Right cardiac atrium (tissue), 5 donors: ENCODE measurements around the gene CCNC. TPM values are rescaled to one million over a fixed set of nuclear protein-coding genes. Genes with fewer than 3 reads are reported as not detected.

Source experiments
- ATAC-seq, 2 donors: fragments of 200-7000 bp; cut with Tn5 transposase; one replicate each; pipeline versions ENCODE4 v1.8.0 to v1.9.1; 2020; ENCODE audit warnings: moderate library complexity in 2 of 2, mild to moderate bottlenecking in 1 of 2
- DNase-seq, 3 donors: peaks; one replicate each; pipeline ENCODE4 v3.0.0-alpha.2; 2020
- H3K27ac ChIP-seq: one replicate; pipeline ENCODE4 v1.5.1; 2013; ENCODE audit warnings: mild to moderate bottlenecking, low read length, control low read depth, moderate library complexity
- H3K27me3 ChIP-seq: one replicate; pipeline ENCODE4 v1.6.1; 2013; ENCODE audit not compliant: control insufficient read depth, insufficient read depth
- H3K4me1 ChIP-seq: one replicate; pipeline ENCODE4 v1.6.1; 2013; ENCODE audit warnings: low read length; ENCODE audit not compliant: control insufficient read depth, insufficient read depth
- H3K4me3 ChIP-seq: one replicate; pipeline ENCODE4 v1.5.1; 2013; ENCODE audit warnings: low read length, control low read depth
- H3K9me3 ChIP-seq: one replicate; pipeline ENCODE4 v1.6.1; 2013; ENCODE audit warnings: low read length; ENCODE audit not compliant: control insufficient read depth
- WGBS: extraction: QIAGEN DNeasy Blood & Tissue Kit; methylation state at CpG from one replicate; pipeline ENCODE4 v1.1.7; 2013; 5-methylcytosine and 5-hydroxymethylcytosine counted together
- intact Hi-C, 4 donors: fragments of 100-400 bp; cut with DNase I; formaldehyde crosslinking; loops; one replicate each; pipeline versions ENCODE4 v1.11.0 to v1.14.0; 2022 to 2023
- polyA plus RNA-seq: library from polyadenylated mRNA; stranded (reverse); fragments of 200-250 nt; gene quantifications from one replicate; pipeline ENCODE4 v1.2.3, GENCODE V29; 2013
- total RNA-seq, 4 donors: library from RNA; stranded (reverse); fragmentation: NEBNext Ultra II Directional; extraction: Animal tissue kit (Norgen Biotek cat#: 25700); gene quantifications; one replicate each; pipeline ENCODE4 v1.2.1, GENCODE V29; 2021
- donor health status: healthy with polysubstance abuse.
- donor health status: DM: no; HTN: yes; CAD: no.
- donor health status: DM: no; HTN: no; CAD: no.
- donor health status: DM: no; HTN: yes; CAD: no; lungs with severe emphysema.
- donor health status: DM: yes; HTN: yes; CAD: no.

The CCNC gene
- total and polyA plus RNA-seq, 5 donors, result 17.4 to 28.4 (median 20.2) TPM

GRCh38 chr6:99495466-99495865 is 73.0 kb downstream of the CCNC start:
- 84% methylated on average over 1 of the region's 1 CpG for WGBS
- Histone ChIP-seq H3K9me3 (no peaks in the 10 kb centered on the region), H3K4me3 (no peak overlapping the region), H3K27ac (no peak overlapping the region), H3K4me1 (no peaks in the 10 kb centered on the region), H3K27me3 (no peaks in the 10 kb centered on the region)
- ATAC-seq, result no peak
- intact Hi-C loops, result no loop called here
- DNase-seq, result no peak

Other genes starting within 250 kb of the CCNC start
- under 1 TPM in 3 of 4 donors, not detected in 1; 0.06 to 0.40 (median 0.21) TPM for gene FAXC, start 219.0 kb downstream of the CCNC start, total RNA-seq
- gene FAXC, start 219.0 kb downstream of the CCNC start, polyA plus RNA-seq, result 0.45 TPM
- 10 to 100 TPM; 17.9 to 31.4 (median 24.6) TPM for gene COQ3, start 174.5 kb downstream of the CCNC start, total RNA-seq
- 39.2 TPM for gene COQ3, start 174.5 kb downstream of the CCNC start, polyA plus RNA-seq
- 10 to 100 TPM; 62.4 to 79.2 (median 66.6) TPM for gene PNISR, start 143.4 kb downstream of the CCNC start, total RNA-seq
- 53.9 TPM for gene PNISR, start 143.4 kb downstream of the CCNC start, polyA plus RNA-seq
- 10 to 100 TPM; 10.1 to 12.6 (median 10.6) TPM for gene USP45, start 53.2 kb downstream of the CCNC start, total RNA-seq
- gene USP45, start 53.2 kb downstream of the CCNC start, polyA plus RNA-seq, result 4.1 TPM
- gene PRDM13, start 38.2 kb upstream of the CCNC start, total RNA-seq, result not detected
- not detected for gene PRDM13, start 38.2 kb upstream of the CCNC start, polyA plus RNA-seq